CD4-positive, alpha-beta memory T cell (primary cell): ENCODE measurements around the gene NT5E. TPM values are rescaled to one million over a fixed set of nuclear protein-coding genes. Genes with fewer than 3 reads are reported as not detected.

ENCODE experiments used
- CTCF ChIA-PET: fragments of 350-600 bp; sonication (Branson Sonifier 250); formaldehyde crosslinking; loops from one replicate; lab custom pipeline; 2021; ENCODE audit warnings: inconsistent platforms; ENCODE audit not compliant: partially characterized antibody; lab: Charles Lee
- POLR2A ChIA-PET: fragments of 350-600 bp; sonication (Branson Sonifier 250); formaldehyde crosslinking; loops from one replicate; lab custom pipeline; 2021; ENCODE audit not compliant: partially characterized antibody; lab: Charles Lee
- DNase-seq, 5 donors: peaks; one replicate each; pipeline versions ENCODE4 v3.0.0 to v3.0.0-alpha.2; 2020 to 2022; ENCODE audit warnings: mixed read lengths in 1 of 5
- H3K27ac ChIP-seq: one replicate; pipeline ENCODE4 v1.7.0; 2013; ENCODE audit warnings: low read depth, low read length
- H3K27me3 ChIP-seq: 2 replicates; pipeline ENCODE4 v1.7.0; 2013; ENCODE audit warnings: mild to moderate bottlenecking, low read length, moderate library complexity; ENCODE audit not compliant: insufficient read depth
- H3K36me3 ChIP-seq: 2 replicates; pipeline ENCODE4 v1.7.0; 2013; ENCODE audit warnings: mild to moderate bottlenecking, low read length, moderate library complexity; ENCODE audit not compliant: insufficient read depth
- H3K4me1 ChIP-seq: 2 replicates; pipeline ENCODE4 v1.7.0; 2013; ENCODE audit warnings: mild to moderate bottlenecking, low read length, moderate library complexity; ENCODE audit not compliant: insufficient read depth
- H3K4me3 ChIP-seq, 2 donors: one replicate each; pipeline ENCODE4 v1.7.0; 2013; ENCODE audit warnings: low read length in 2 of 2, mild to moderate bottlenecking in 1 of 2
- H3K9me3 ChIP-seq, 2 donors: one replicate each; pipeline ENCODE4 v1.7.0; 2013; ENCODE audit warnings: low read length in 2 of 2, control low read depth in 1 of 2; ENCODE audit not compliant: control insufficient read depth in 1 of 2
- H3K27ac Mint-ChIP-seq, 7 donors: one replicate each; pipeline ENCODE4 v1.8.0; 2020 to 2021; ENCODE audit warnings: mixed read lengths in 7 of 7, mild to moderate bottlenecking in 6 of 7, inconsistent platforms in 3 of 7, moderate library complexity in 3 of 7
- H3K27me3 Mint-ChIP-seq, 2 donors: one replicate each; pipeline ENCODE4 v1.8.0; 2020 to 2021; ENCODE audit warnings: mixed read lengths in 2 of 2
- H3K36me3 Mint-ChIP-seq, 2 donors: one replicate each; pipeline ENCODE4 v1.8.0; 2020 to 2021; ENCODE audit warnings: mixed read lengths in 2 of 2, inconsistent platforms in 1 of 2, mild to moderate bottlenecking in 1 of 2
- H3K4me1 Mint-ChIP-seq, 4 donors: one replicate each; pipeline ENCODE4 v1.8.0; 2020 to 2021; ENCODE audit warnings: mixed read lengths in 4 of 4, mild to moderate bottlenecking in 1 of 4
- H3K4me3 Mint-ChIP-seq, 8 donors: one replicate each; pipeline ENCODE4 v1.8.0; 2020 to 2021; ENCODE audit warnings: mixed read lengths in 8 of 8, mild to moderate bottlenecking in 7 of 8, moderate library complexity in 6 of 8, inconsistent platforms in 3 of 8
- H3K9me3 Mint-ChIP-seq, 8 donors: one replicate each; pipeline ENCODE4 v1.8.0; 2020 to 2021; ENCODE audit warnings: mixed read lengths in 8 of 8, mild to moderate bottlenecking in 5 of 8, inconsistent platforms in 3 of 8, moderate library complexity in 1 of 8
- intact Hi-C: fragments of 100-400 bp; cut with micrococcal nuclease; formaldehyde crosslinking; loops from one replicate; pipeline ENCODE4 v1.15.1; 2023
- polyA plus RNA-seq, 2 donors: library from polyadenylated mRNA; unstranded; fragments of 300-500 nt; fragmentation: Illumina TruSeq; gene quantifications; one replicate each; pipeline ENCODE4 v1.2.3, GENCODE V29; 2021
- total RNA-seq, 2 experiments: library from RNA; stranded (reverse); gene quantifications; one replicate each; pipeline ENCODE4 v1.2.3, GENCODE V29; 2021

The NT5E gene
- total and polyA plus RNA-seq, 4 experiments from 2014 or later: 3.3 to 15.8 (median 9.1) TPM

DNA sequence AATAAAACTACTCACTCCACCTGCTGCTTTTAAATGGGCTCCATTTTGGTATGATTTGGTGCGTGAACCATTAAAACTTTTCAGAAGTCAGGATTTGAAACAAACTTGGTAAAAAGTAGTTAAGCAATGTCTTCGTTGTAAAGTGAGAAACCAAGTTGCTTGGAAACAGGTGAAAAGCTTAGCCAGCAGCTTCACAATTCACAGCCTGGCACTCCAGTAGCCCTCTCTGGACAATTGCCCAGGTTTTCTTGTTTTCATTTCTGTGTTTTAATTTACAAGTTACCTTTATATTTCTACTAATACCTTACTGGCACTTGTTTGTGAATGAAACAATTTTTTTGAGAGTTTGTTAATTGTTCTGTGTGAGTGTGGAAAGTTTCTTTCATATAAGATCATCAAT, 12.8 kb downstream of the NT5E start:
- no peaks in the 10 kb centered on the region for H3K9me3 Mint-ChIP-seq
- H3K4me3 ChIP-seq: no peak overlapping the region
- no peak for DNase-seq
- no peaks in the 10 kb centered on the region for H3K9me3 ChIP-seq
- H3K4me1 ChIP-seq: peaks cover 28% of the 10 kb centered on the region
- H3K27me3 ChIP-seq: no peaks in the 10 kb centered on the region
- CTCF ChIA-PET: interaction anchor here (2.3 to 8.1 kb wide), 2 partner anchors 12 to 20 kb away, joined by 8 to 61 read pairs; partner anchors contain the start of gene NT5E
- no peaks in the 10 kb centered on the region for H3K36me3 ChIP-seq
- intact Hi-C loops: no loop called here
- H3K4me1 Mint-ChIP-seq: peaks cover 6 to 56% (median 32%) of the 10 kb centered on the region in 4 donors
- peak overlapping the region in 1 of 7 donors; percentile 77 for H3K27ac Mint-ChIP-seq
- H3K36me3 Mint-ChIP-seq: no peaks in the 10 kb centered on the region
- no peak overlapping the region for H3K27ac ChIP-seq
- POLR2A ChIA-PET: interaction anchor here (1.3 to 2.4 kb wide), 2 partner anchors 13 to 14 kb away, joined by 3 to 12 read pairs; partner anchors contain the start of gene NT5E
- H3K4me3 Mint-ChIP-seq: no peak overlapping the region
- peaks cover 6 to 12% of the 10 kb centered on the region in 2 donors for H3K27me3 Mint-ChIP-seq

DNA sequence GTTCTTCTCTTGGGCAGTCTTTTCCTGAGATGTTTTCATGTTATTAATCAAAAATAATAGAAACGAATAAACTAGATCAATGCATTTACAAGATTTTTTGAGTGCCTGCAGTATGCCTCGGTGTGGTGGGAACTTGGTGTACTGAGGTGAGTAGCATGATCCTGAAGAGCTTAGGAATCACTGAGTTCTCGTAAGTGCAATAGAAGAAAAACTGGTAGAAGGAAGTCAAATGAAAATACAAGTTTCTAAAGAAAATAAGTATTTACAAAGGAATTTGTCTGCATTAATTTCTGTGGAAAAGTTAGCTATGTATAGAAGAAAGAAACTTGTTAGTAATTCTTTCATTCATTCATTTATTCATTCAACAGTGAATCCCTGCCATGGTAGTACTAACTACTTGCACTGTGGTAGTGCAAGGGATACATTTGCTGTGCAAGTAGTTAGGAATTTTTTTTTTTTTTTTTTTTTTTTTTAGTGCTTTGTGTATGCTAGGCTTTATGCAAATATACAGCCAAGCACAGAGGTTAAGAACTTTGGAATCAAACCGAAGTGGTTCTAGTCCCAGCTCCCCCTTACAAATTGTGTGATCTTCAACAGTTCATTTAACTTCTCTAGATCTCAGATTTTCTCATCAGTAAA, 13.9 kb downstream of the NT5E start:
- H3K4me3 Mint-ChIP-seq: no peak overlapping the region
- no peak for DNase-seq
- Histone ChIP-seq H3K4me1 (peaks cover 28% of the 10 kb centered on the region), H3K27me3 (no peaks in the 10 kb centered on the region), H3K4me3 (no peak overlapping the region), H3K36me3 (no peaks in the 10 kb centered on the region), H3K9me3 (no peaks in the 10 kb centered on the region), H3K27ac (no peak overlapping the region)
- intact Hi-C loops: no loop called here
- no peaks in the 10 kb centered on the region for H3K36me3 Mint-ChIP-seq
- H3K27me3 Mint-ChIP-seq: peaks cover 6 to 10% of the 10 kb centered on the region in 2 donors
- ChIA-PET POLR2A (no interaction called here), CTCF (interaction anchor here (2.3 to 8.1 kb wide), 2 partner anchors 13 to 19 kb away, joined by 8 to 61 read pairs; partner anchors contain the start of gene NT5E)
- no peak overlapping the region for H3K27ac Mint-ChIP-seq
- H3K4me1 Mint-ChIP-seq: peaks cover 6 to 50% (median 32%) of the 10 kb centered on the region in 4 donors
- H3K9me3 Mint-ChIP-seq: no peaks in the 10 kb centered on the region

GRCh38 chr6:85464260-85464644, 14.4 kb downstream of the NT5E start:
- Histone ChIP-seq H3K4me3 (no peak overlapping the region), H3K4me1 (peaks cover 28% of the 10 kb centered on the region), H3K27me3 (no peaks in the 10 kb centered on the region), H3K27ac (no peak overlapping the region), H3K36me3 (no peaks in the 10 kb centered on the region), H3K9me3 (no peaks in the 10 kb centered on the region)
- intact Hi-C loops: no loop called here
- Mint-ChIP-seq H3K9me3 (no peaks in the 10 kb centered on the region), H3K4me3 (no peak overlapping the region), H3K27me3 (peaks cover 6 to 10% of the 10 kb centered on the region in 2 donors), H3K27ac (peak overlapping the region in 1 of 7 donors; percentile 3), H3K36me3 (no peaks in the 10 kb centered on the region), H3K4me1 (peaks cover 6 to 45% (median 32%) of the 10 kb centered on the region in 4 donors)
- CTCF ChIA-PET: interaction anchor here (2.3 to 8.1 kb wide), 2 partner anchors 14 to 18 kb away, joined by 8 to 61 read pairs; partner anchors contain the start of gene NT5E
- POLR2A ChIA-PET: no interaction called here
- DNase-seq: no peak

- Histone ChIP-seq H3K27ac (no peak overlapping the region), H3K4me3 (no peak overlapping the region), H3K4me1 (peaks cover 28% of the 10 kb centered on the region), H3K36me3 (no peaks in the 10 kb centered on the region), H3K27me3 (no peaks in the 10 kb centered on the region), H3K9me3 (no peaks in the 10 kb centered on the region)
- CTCF ChIA-PET: interaction anchor here (2.3 to 8.1 kb wide), 2 partner anchors 14 to 18 kb away, joined by 8 to 61 read pairs; partner anchors contain the start of gene NT5E
- H3K9me3 Mint-ChIP-seq: no peaks in the 10 kb centered on the region
- no peaks in the 10 kb centered on the region for H3K36me3 Mint-ChIP-seq
- H3K4me3 Mint-ChIP-seq: peak overlapping the region in 2 of 8 donors; percentile 3 to 65
- intact Hi-C loops: no loop called here
- POLR2A ChIA-PET: no interaction called here
- H3K4me1 Mint-ChIP-seq: peaks cover 4 to 42% (median 32%) of the 10 kb centered on the region in 4 donors
- DNase-seq: no peak
- H3K27ac Mint-ChIP-seq: peak overlapping the region in 1 of 7 donors; percentile 3
- H3K27me3 Mint-ChIP-seq: peaks cover 6 to 10% of the 10 kb centered on the region in 2 donors
These were observed 14.9 kb downstream of the NT5E start for GRCh38 chr6:85464722-85465150.

GRCh38 chr6:85465762-85466161, 15.9 kb downstream of the NT5E start:
- Mint-ChIP-seq H3K4me3 (peak overlapping the region in 2 of 8 donors; percentile 33 to 61), H3K27ac (peak overlapping the region in 2 of 7 donors; percentile 0 to 4), H3K27me3 (peaks cover 6 to 11% of the 10 kb centered on the region in 2 donors), H3K4me1 (peaks cover 3 to 39% (median 28%) of the 10 kb centered on the region in 4 donors), H3K9me3 (no peaks in the 10 kb centered on the region), H3K36me3 (no peaks in the 10 kb centered on the region)
- intact Hi-C loops: no loop called here
- no peaks in the 10 kb centered on the region for H3K9me3 ChIP-seq
- no peak overlapping the region for H3K27ac ChIP-seq
- no peak for DNase-seq
- H3K27me3 ChIP-seq: no peaks in the 10 kb centered on the region
- no peak overlapping the region for H3K4me3 ChIP-seq
- POLR2A ChIA-PET: no interaction called here
- CTCF ChIA-PET: no interaction called here
- peaks cover 21% of the 10 kb centered on the region for H3K4me1 ChIP-seq
- H3K36me3 ChIP-seq: no peaks in the 10 kb centered on the region

DNA sequence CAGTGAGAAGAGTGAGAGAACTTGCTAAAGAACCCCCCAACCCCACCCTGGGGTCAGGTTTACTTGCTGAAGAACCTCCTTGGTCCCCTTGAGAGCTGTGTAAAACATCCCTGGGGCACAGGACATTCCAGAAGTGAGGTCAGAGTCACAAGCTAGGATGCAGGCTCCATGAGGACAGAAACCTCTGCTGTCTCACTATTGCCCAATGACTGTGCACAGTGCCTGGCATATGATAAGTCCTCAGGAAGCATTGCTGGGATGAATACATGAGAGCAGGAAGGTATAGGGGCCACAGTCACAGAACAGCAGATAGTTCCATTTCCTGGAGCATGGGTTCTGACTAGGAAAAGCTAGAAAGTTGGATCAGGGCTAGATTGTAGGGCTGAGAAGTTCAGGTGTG, 18.4 kb downstream of the NT5E start:
- Histone ChIP-seq H3K4me3 (no peak overlapping the region), H3K27me3 (no peaks in the 10 kb centered on the region), H3K9me3 (no peaks in the 10 kb centered on the region), H3K4me1 (peaks cover 3% of the 10 kb centered on the region), H3K36me3 (no peaks in the 10 kb centered on the region), H3K27ac (no peak overlapping the region)
- DNase-seq: no peak
- no peak overlapping the region for H3K4me3 Mint-ChIP-seq
- peaks cover 3 to 18% (median 17%) of the 10 kb centered on the region in 4 donors for H3K4me1 Mint-ChIP-seq
- intact Hi-C loops: no loop called here
- peaks cover 3 to 6% of the 10 kb centered on the region in 2 donors for H3K27me3 Mint-ChIP-seq
- ChIA-PET CTCF (interaction anchor here (1.9 to 2.0 kb wide), 2 partner anchors 10 to 15 kb away, joined by 5 to 11 read pairs; no protein-coding TSS in a partner anchor), POLR2A (no interaction called here)
- H3K27ac Mint-ChIP-seq: no peak overlapping the region
- no peaks in the 10 kb centered on the region for H3K36me3 Mint-ChIP-seq
- no peaks in the 10 kb centered on the region for H3K9me3 Mint-ChIP-seq

DNA sequence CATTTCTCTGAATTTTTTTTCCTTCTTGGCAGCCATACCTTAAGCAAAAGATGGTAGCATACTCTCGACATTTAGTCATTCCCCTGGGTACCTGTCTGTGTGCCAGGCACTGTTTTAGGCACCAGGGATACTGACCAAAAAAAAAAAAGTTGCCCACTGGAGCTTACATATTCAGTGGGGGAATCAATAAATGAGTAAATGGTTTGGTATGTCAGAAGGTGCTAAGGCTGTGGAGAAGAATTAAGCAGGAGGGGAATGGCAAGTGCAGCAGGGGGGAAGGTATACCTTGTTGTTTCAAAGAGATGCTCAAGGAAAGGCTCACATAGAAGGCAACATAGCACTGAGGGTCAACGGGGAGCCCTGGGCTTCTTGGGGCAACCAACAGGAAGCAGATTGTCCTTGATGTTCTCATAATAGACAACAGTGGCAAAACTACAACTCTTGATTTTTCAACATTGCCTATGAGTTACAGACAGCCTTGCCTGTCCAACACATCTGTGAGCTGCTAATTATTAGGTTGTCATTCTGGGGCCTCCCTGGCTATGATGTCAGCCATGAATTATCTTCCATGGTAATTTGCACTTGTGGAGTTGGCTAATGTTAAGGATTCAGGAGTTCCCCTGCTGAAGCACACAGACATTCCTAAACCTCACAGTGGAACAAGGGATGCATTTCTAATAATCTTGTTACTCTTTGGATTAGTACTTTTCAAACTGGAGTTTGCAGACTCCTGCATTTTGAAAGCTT, 19.6 kb downstream of the NT5E start:
- H3K36me3 ChIP-seq: no peaks in the 10 kb centered on the region
- intact Hi-C loops: no loop called here
- CTCF ChIA-PET: interaction anchor here (1.9 kb wide), 1 partner anchor 13 kb away, joined by 11 read pairs; no protein-coding TSS in a partner anchor
- H3K9me3 ChIP-seq: no peaks in the 10 kb centered on the region
- H3K4me1 ChIP-seq: peaks cover 3% of the 10 kb centered on the region
- no peaks in the 10 kb centered on the region for H3K36me3 Mint-ChIP-seq
- H3K27ac ChIP-seq: no peak overlapping the region
- POLR2A ChIA-PET: no interaction called here
- H3K4me3 ChIP-seq: no peak overlapping the region
- H3K4me3 Mint-ChIP-seq: no peak overlapping the region
- no peaks in the 10 kb centered on the region for H3K27me3 ChIP-seq
- H3K9me3 Mint-ChIP-seq: no peaks in the 10 kb centered on the region
- peaks cover 3 to 14% (median 13%) of the 10 kb centered on the region in 4 donors for H3K4me1 Mint-ChIP-seq
- H3K27me3 Mint-ChIP-seq: peaks cover 3 to 4% of the 10 kb centered on the region in 2 donors
- DNase-seq: no peak
- H3K27ac Mint-ChIP-seq: no peak overlapping the region
